ENCODE measurements around the gene GORASP1. TPM values are rescaled to one million over a fixed set of nuclear protein-coding genes. Genes with fewer than 3 reads are reported as not detected.

GORASP1 gene
- total RNA-seq, 1 experiment from 2014 or later: 58.6 TPM

DNA sequence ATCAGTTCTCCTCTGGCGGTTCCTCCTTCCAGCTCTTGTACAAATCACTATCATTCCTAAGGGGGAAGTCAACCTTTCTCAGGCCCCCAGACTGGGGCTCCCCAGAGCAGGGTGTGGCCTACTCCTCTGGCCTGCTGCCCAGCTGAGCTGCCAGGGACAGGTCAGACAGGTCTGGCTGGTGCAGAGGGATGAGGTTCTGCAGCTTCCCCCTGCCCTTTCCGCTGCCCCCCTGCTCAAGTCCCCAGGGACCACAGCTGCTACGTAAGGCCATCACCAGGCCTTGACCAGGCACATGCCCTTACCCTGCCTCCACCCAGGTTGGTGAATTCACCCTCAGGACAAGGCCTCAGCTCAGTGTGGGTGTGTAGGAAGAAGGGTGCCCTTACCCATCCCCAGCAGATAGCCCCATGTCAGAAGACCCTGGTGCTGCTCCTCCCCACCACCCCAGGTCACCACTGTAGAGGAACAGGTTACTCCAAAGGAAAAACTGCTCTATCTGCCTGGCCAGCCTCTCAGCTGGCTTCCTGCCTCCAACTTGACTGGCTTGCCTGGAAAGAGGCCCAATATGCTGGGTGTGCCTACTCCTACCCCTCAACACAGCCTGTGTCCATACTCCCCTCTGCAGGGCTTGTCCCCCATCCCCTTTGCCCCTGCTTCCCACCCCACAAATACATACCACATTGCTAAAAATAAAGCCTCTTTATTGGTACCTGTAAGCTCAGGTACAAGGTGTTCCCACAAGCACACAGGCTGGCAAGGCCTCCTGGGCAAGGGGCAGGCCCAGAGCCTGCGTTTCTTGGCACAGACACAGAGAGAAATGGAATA lies 34.0 kb upstream of the GORASP1 start:
- Mint-ChIP-seq H3K4me3 (ENCODE audit: low read depth, unreplicated experiment) (peak overlapping the region; percentile 52), H3K27me3 (ENCODE audit: unreplicated experiment) (no peaks in the 10 kb centered on the region), H3K36me3 (ENCODE audit: insufficient read depth, unreplicated experiment) (peaks cover 57% of the 10 kb centered on the region), H3K4me1 (ENCODE audit: low read depth, unreplicated experiment) (peaks cover 36% of the 10 kb centered on the region), H3K9me3 (ENCODE audit: low read depth, unreplicated experiment) (no peaks in the 10 kb centered on the region), H3K27ac (ENCODE audit: unreplicated experiment) (peak overlapping the region; percentile 89)
- TF ChIP-seq, protein P1, sequence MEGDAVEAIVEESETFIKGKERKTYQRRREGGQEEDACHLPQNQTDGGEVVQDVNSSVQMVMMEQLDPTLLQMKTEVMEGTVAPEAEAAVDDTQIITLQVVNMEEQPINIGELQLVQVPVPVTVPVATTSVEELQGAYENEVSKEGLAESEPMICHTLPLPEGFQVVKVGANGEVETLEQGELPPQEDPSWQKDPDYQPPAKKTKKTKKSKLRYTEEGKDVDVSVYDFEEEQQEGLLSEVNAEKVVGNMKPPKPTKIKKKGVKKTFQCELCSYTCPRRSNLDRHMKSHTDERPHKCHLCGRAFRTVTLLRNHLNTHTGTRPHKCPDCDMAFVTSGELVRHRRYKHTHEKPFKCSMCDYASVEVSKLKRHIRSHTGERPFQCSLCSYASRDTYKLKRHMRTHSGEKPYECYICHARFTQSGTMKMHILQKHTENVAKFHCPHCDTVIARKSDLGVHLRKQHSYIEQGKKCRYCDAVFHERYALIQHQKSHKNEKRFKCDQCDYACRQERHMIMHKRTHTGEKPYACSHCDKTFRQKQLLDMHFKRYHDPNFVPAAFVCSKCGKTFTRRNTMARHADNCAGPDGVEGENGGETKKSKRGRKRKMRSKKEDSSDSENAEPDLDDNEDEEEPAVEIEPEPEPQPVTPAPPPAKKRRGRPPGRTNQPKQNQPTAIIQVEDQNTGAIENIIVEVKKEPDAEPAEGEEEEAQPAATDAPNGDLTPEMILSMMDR (IDR thresholded peaks at IDR 0.05; ENCODE audit: unreplicated experiment): no peak
- DNase-seq: peak; percentile 92
- CTCF ChIA-PET: interaction anchor here (0.6 to 1.9 kb wide), 5 partner anchors 9 to 45 kb away, joined by 3 to 18 read pairs (median 3); no protein-coding TSS in a partner anchor
- BruUV-seq (replicated peaks): no TSS peak
- intact Hi-C loops (cut with micrococcal nuclease; ENCODE audit: unreplicated experiment): loop anchor here (2.0 kb wide), 1 partner anchor 15 kb away; no protein-coding TSS in a partner anchor

DNA sequence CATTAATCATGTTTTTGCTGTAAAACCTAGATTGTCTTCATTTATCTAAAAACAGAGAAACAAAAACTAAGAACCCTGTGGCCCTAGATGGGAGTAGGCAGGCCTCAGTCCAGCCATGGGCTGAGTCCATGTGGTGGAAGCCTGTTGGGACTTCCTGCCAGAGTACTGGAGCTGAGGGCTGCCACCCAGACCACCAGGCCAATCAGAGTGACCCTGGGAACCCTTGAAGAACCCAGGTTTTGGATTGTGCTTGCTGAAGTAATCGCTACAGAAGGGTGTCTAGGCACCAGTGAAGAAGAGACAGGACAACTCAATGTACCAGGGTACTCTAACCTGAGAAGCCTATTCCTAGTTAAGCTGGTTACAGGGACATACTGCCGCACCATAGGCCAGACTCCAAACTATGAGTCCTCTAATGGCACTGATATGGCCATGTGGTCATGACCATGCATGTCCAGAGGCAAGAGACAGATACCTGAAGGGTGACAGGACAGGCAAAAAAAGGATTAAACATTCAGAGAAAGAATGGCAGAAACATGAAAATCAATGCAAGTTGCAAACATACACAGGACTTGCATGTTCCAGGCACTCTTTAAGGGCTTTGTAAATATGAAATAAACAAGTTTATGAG lies 33.0 kb upstream of the GORASP1 start:
- Mint-ChIP-seq H3K4me1 (ENCODE audit: low read depth, unreplicated experiment) (peaks cover 30% of the 10 kb centered on the region), H3K4me3 (ENCODE audit: low read depth, unreplicated experiment) (peak overlapping the region; percentile 52), H3K36me3 (ENCODE audit: insufficient read depth, unreplicated experiment) (peaks cover 57% of the 10 kb centered on the region), H3K9me3 (ENCODE audit: low read depth, unreplicated experiment) (no peaks in the 10 kb centered on the region), H3K27ac (ENCODE audit: unreplicated experiment) (peak overlapping the region; percentile 89), H3K27me3 (ENCODE audit: unreplicated experiment) (no peaks in the 10 kb centered on the region)
- DNase-seq: no peak
- CTCF ChIA-PET: interaction anchor here (0.6 to 1.9 kb wide), 5 partner anchors 9 to 44 kb away, joined by 3 to 18 read pairs (median 3); no protein-coding TSS in a partner anchor
- BruUV-seq (replicated peaks): no TSS peak
- TF ChIP-seq, protein P1 (IDR thresholded peaks at IDR 0.05; ENCODE audit: unreplicated experiment): no peak
- intact Hi-C loops (cut with micrococcal nuclease; ENCODE audit: unreplicated experiment): loop anchor here (2.0 kb wide), 1 partner anchor 14 kb away; no protein-coding TSS in a partner anchor

DNA sequence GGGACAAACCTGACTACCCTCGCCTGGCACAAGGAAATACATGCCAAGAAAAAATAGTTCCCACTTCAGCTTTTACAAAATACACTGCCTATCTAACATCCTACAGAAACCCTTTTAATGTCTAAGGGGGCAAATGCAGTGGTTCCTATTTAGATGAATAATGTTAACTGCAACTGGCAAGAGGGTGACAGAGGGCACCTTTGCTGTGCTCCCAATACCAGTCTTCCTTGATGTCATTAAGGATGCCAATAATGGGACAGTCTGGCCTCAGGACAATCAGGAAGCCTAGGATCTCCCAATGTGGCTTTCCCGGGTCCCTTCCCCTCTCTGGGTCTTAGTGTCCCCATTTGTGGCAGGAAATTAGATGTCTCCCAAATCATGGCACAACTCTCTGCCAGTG lies 32.0 kb upstream of the GORASP1 start:
- H3K4me3 Mint-ChIP-seq (ENCODE audit: low read depth, unreplicated experiment): no peak overlapping the region
- H3K27me3 Mint-ChIP-seq (ENCODE audit: unreplicated experiment): no peaks in the 10 kb centered on the region
- H3K27ac Mint-ChIP-seq (ENCODE audit: unreplicated experiment): no peak overlapping the region
- H3K9me3 Mint-ChIP-seq (ENCODE audit: low read depth, unreplicated experiment): no peaks in the 10 kb centered on the region
- H3K36me3 Mint-ChIP-seq (ENCODE audit: insufficient read depth, unreplicated experiment): peaks cover 55% of the 10 kb centered on the region
- H3K4me1 Mint-ChIP-seq (ENCODE audit: low read depth, unreplicated experiment): peaks cover 30% of the 10 kb centered on the region
- CTCF ChIA-PET: no interaction called here
- no TSS peak for BruUV-seq (replicated peaks)
- intact Hi-C loops (cut with micrococcal nuclease; ENCODE audit: unreplicated experiment): no loop called here
- TF ChIP-seq, protein P1 (IDR thresholded peaks at IDR 0.05; ENCODE audit: unreplicated experiment): no peak
- DNase-seq: no peak

DNA sequence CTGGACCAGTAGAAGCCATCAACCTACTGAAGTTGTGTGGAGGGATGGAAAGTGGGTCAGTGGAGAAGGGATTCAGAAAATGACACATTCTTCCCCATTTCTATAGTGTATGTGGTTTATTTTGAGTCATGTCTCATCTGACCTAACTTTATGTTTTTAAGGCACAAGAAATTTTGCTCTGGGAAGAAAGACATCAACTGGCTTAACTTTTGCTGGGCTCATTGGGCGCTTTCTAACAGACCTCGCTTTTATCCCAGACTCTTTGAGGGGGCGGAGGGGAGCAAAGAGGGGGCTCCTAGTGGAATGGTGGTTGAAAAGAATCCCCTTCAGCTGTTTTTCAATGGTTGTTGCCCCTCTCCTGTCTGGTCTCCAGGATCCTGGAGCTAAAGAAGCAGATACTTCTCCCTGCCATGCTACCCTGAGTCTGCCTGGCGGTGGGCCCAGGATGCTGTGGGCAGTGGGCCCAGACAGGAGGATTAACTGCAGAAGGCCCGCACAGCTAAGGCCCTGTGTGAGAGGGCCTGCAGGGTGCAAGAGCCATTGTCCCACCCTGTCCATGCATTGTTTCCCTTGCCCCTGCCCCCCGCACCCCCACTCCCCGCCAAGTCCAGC lies 31.5 kb upstream of the GORASP1 start:
- BruUV-seq (replicated peaks): no TSS peak
- intact Hi-C loops (cut with micrococcal nuclease; ENCODE audit: unreplicated experiment): no loop called here
- Mint-ChIP-seq H3K36me3 (ENCODE audit: insufficient read depth, unreplicated experiment) (peaks cover 49% of the 10 kb centered on the region), H3K4me3 (ENCODE audit: low read depth, unreplicated experiment) (no peak overlapping the region), H3K27ac (ENCODE audit: unreplicated experiment) (no peak overlapping the region), H3K4me1 (ENCODE audit: low read depth, unreplicated experiment) (peaks cover 30% of the 10 kb centered on the region), H3K9me3 (ENCODE audit: low read depth, unreplicated experiment) (no peaks in the 10 kb centered on the region), H3K27me3 (ENCODE audit: unreplicated experiment) (no peaks in the 10 kb centered on the region)
- CTCF ChIA-PET: no interaction called here
- DNase-seq: no peak
- TF ChIP-seq, protein P1 (IDR thresholded peaks at IDR 0.05; ENCODE audit: unreplicated experiment): no peak
